Articular chondrocyte of knee joint (primary cell): ENCODE results near the gene SMIM9. TPM values are rescaled to one million over a fixed set of nuclear protein-coding genes. Genes with fewer than 3 reads are reported as not detected.

ENCODE experiments used
- total RNA-seq: library from RNA; depleted of rRNA; stranded (reverse); fragments of >200 nt; gene quantifications from 2 replicates; pipeline ENCODE4 v1.2.3, GENCODE V29; 2012

Gene SMIM9
- total RNA-seq = 0.22 TPM in 1 of 2 replicates, not detected in the other

DNA sequence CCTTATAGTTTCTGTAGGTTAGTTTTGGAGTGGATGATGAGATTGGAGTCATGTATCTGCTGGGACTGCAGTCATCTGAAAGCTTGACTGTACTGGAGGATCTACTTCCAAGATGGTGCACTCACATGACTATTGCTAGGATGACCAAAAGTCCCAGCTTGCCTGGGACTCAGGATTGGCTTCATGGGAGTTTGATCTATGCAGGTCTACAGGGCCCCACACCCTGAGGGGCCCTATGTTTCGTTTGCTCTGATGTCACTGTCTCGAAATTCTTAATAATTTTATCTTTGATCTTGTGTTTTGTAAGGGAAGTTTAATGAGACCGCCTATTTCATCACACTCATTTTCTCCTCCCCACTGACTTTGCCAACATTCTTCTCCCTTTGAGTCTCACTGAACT lies at the start of gene SMIM9:
Gene SMIM9, minus strand, starts transcription at position 101 of the 400 bp plus-strand sequence. CDS start 3,806 bp downstream, outside the sequence.

DNA sequence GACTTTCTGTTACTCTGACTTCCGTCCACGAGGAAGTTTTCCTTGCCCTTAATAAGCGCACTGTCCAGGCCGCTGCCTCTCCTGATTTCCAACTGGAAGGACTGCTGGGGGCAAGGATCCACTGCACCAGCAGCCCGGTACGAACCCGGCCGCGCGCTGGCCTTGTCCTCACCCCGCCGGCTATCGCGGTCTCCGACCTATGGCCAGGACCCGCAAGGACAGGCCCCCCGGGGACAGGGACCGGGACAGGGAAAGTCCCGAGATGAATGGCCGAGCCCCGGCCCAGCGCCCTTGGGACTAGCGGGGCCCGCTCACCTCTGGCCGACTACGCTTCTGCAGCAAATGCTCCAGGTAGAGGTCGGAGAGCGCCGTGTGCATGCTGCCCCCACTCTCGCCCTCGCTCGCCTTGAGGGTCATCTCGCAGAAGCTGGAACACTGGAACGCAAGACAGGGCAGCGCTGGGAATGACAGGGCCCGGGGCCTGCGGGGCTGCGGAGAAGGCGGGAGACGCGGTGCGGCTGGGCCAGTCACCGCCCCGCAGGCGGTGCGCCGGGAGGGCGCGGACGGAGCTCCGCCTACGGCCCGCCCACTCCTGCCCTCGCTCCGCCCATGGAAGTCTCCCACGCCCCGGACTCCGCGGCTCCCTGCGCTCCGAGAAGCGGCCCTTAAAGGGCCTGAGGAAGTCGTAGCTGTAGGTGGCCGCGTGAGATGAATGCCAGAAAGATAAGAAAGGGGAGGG lies 29.3 kb downstream of the SMIM9 start, which contains the start of gene MPP1:
Gene MPP1, minus strand, starts transcription at position 529 of the 739 bp plus-strand sequence. Its CDS starts 112 bp downstream, at position 417.

Other genes starting within 250 kb of the SMIM9 start
- gene CTAG1A, start 249.5 kb downstream of the SMIM9 start, total RNA-seq = not detected in 2 replicates
- gene CTAG1B, start 215.4 kb downstream of the SMIM9 start, total RNA-seq = not detected in 2 replicates
- not detected in 2 replicates for gene CTAG2, start 181.1 kb downstream of the SMIM9 start, total RNA-seq
- 0.86 and 3.8 TPM in 2 replicates for gene GAB3, start 83.6 kb downstream of the SMIM9 start, total RNA-seq
- 22.2 and 29.5 TPM in 2 replicates for gene DKC1, start 71.8 kb downstream of the SMIM9 start, total RNA-seq
- gene MPP1, start 29.2 kb downstream of the SMIM9 start, total RNA-seq = 16.8 and 18.6 TPM in 2 replicates
- gene F8A1, start 51.7 kb upstream of the SMIM9 start, total RNA-seq = 2.9 and 4.2 TPM in 2 replicates
- gene F8, start 188.1 kb upstream of the SMIM9 start, total RNA-seq = 16.5 and 18.4 TPM in 2 replicates
- 60.0 and 70.6 TPM in 2 replicates for gene FUNDC2, start 192.2 kb upstream of the SMIM9 start, total RNA-seq
- 12.9 and 16.4 TPM in 2 replicates for gene CMC4, start 236.5 kb upstream of the SMIM9 start, total RNA-seq
- 5.3 and 6.9 TPM in 2 replicates for gene MTCP1, start 236.5 kb upstream of the SMIM9 start, total RNA-seq
- gene BRCC3, start 236.8 kb upstream of the SMIM9 start, total RNA-seq = 13.3 and 15.2 TPM in 2 replicates